GM12875 (cell line): ENCODE results near the gene TLR4.
A peak's percentile ranks its signal among the peaks of the same experiment; 100 is the strongest.

ENCODE experiments used
- H3K4me3 ChIP-seq: one replicate; pipeline ENCODE4 v1.5.1; 2011; ENCODE audit warnings: low read depth, low read length, control low read depth
- CTCF ChIP-seq: IDR thresholded peaks from 2 replicates; pipeline ENCODE4 v1.5.1; 2011; ENCODE audit warnings: low read depth, mild to moderate bottlenecking, control low read depth, inconsistent platforms, low read length, moderate library complexity, borderline replicate concordance; ENCODE audit not compliant: insufficient read depth

Gene TLR4

GRCh38 chr9:117696154-117696553, 8.0 kb upstream of the TLR4 start:
- no peak overlapping the region for H3K4me3 ChIP-seq
- no peak for TF ChIP-seq CTCF

GRCh38 chr9:117697046-117697445, 7.2 kb upstream of the TLR4 start:
- no peak for TF ChIP-seq CTCF

GRCh38 chr9:117703537-117703936, 666 bp upstream of the TLR4 start:
- TF ChIP-seq CTCF: no peak
- H3K4me3 ChIP-seq: no peak overlapping the region

More at GRCh38 chr9:117697046-117697445, 7.2 kb upstream of the TLR4 start:
- no peak overlapping the region for H3K4me3 ChIP-seq

GRCh38 chr9:117704597-117704996, 394 bp downstream of the TLR4 start:
- no peak for TF ChIP-seq CTCF
- H3K4me3 ChIP-seq: peak overlapping the region; percentile 11

GRCh38 chr9:117705386-117705785, 1.2 kb downstream of the TLR4 start:
- H3K4me3 ChIP-seq: no peak overlapping the region
- no peak for TF ChIP-seq CTCF

GRCh38 chr9:117706421-117707116, 2.4 kb downstream of the TLR4 start:
- no peak overlapping the region for H3K4me3 ChIP-seq
- TF ChIP-seq CTCF: no peak

GRCh38 chr9:117707561-117707960, 3.4 kb downstream of the TLR4 start:
- no peak for TF ChIP-seq CTCF
- H3K4me3 ChIP-seq: no peak overlapping the region
